SK-N-SH (cell line): Measurements from ENCODE around the gene TUBB2B. TPM values are rescaled to one million over a fixed set of nuclear protein-coding genes. Genes with fewer than 3 reads are reported as not detected.

Experiments used
- CTCF ChIA-PET: fragments of 300-600, 350-600 bp; formaldehyde crosslinking; extraction: SDS; loops from one replicate; lab custom pipeline; 2021; lab: Yijun Ruan, JAX
- POLR2A ChIA-PET: fragments of 350-600 bp; sonication (Branson Sonifier 250); formaldehyde crosslinking; extraction: SDS; loops from one replicate; lab custom pipeline; 2020; ENCODE audit warnings: antibody characterized with exemption, inconsistent platforms; lab: Yijun Ruan, JAX
- DNase-seq: peaks from one replicate; pipeline ENCODE4 v3.0.0; 2012
- H2AFZ ChIP-seq: fragments of 200-600 bp; sonication (generic); 2 replicates; pipeline ENCODE4 v1.8.1; 2016; ENCODE audit warnings: antibody characterized with exemption, mild to moderate bottlenecking, low read depth
- H3F3A ChIP-seq: fragments of 200-600 bp; sonication (generic); replicated peaks from 2 replicates; pipeline ENCODE3; 2016; ENCODE audit warnings: antibody characterized with exemption, mild to moderate bottlenecking; ENCODE audit not compliant: insufficient read depth
- H3K27ac ChIP-seq, 2 experiments: fragments of 200-500 bp in 1 of 2; fragments of 200-600 bp in 1 of 2; sonication (Bioruptor generic) in 1 of 2; sonication (generic), shearing (Covaris generic) in 1 of 2; 2 replicates each; pipeline versions ENCODE4 v1.5.1 to v1.6.1; 2014 to 2016; ENCODE audit warnings: low read depth in 2 of 2, inconsistent platforms in 1 of 2, low read length in 1 of 2, mild to moderate bottlenecking in 1 of 2, mixed read lengths in 1 of 2
- H3K27me3 ChIP-seq: fragments of 200-600 bp; sonication (generic), shearing (Covaris generic); 2 replicates; pipeline ENCODE4 v1.6.1; 2016; ENCODE audit warnings: mixed run types; ENCODE audit not compliant: insufficient read depth
- H3K36me3 ChIP-seq, 2 experiments: fragments of 200-500 bp in 1 of 2; fragments of 200-600 bp in 1 of 2; sonication (Bioruptor generic) in 1 of 2; sonication (generic) in 1 of 2; replicated peaks in 1 of 2; 2 replicates each; pipeline versions ENCODE3 to v1.5.1; 2014 to 2016; ENCODE audit warnings: low read length in 1 of 2, mild to moderate bottlenecking in 1 of 2; ENCODE audit not compliant: insufficient read depth in 2 of 2, control insufficient read depth in 1 of 2
- H3K4me1 ChIP-seq, 2 experiments: fragments of 200-500 bp in 1 of 2; fragments of 200-600 bp in 1 of 2; sonication (Bioruptor generic) in 1 of 2; sonication (generic), shearing (Covaris generic) in 1 of 2; 2 replicates each; pipeline versions ENCODE4 v1.5.1 to v1.6.1; 2014 to 2016; ENCODE audit warnings: low read depth in 1 of 2, low read length in 1 of 2, mixed run types in 1 of 2; ENCODE audit not compliant: insufficient read depth in 2 of 2, control insufficient read depth in 1 of 2
- H3K4me2 ChIP-seq: fragments of 200-600 bp; sonication (generic), shearing (Covaris generic); 2 replicates; pipeline ENCODE4 v1.6.1; 2017; ENCODE audit warnings: mixed run types
- H3K4me3 ChIP-seq, 2 experiments: fragments of 200-500 bp in 1 of 2; fragments of 200-600 bp in 1 of 2; sonication (Bioruptor generic) in 1 of 2; sonication (generic), shearing (Covaris generic) in 1 of 2; 2 replicates each; pipeline versions ENCODE4 v1.5.1 to v1.8.1; 2014 to 2016; ENCODE audit warnings: low read depth in 2 of 2, inconsistent platforms in 1 of 2, low read length in 1 of 2, mild to moderate bottlenecking in 1 of 2, mixed read lengths in 1 of 2, moderate library complexity in 1 of 2
- H3K79me2 ChIP-seq: fragments of 200-600 bp; sonication (generic); 2 replicates; pipeline ENCODE4 v1.8.1; 2017; ENCODE audit warnings: mild to moderate bottlenecking; ENCODE audit not compliant: insufficient read depth
- H3K9ac ChIP-seq: fragments of 200-600 bp; sonication (generic); 2 replicates; pipeline ENCODE4 v1.6.1; 2017; ENCODE audit warnings: mixed run types
- H3K9me2 ChIP-seq: fragments of 200-600 bp; sonication (generic); 2 replicates; pipeline ENCODE4 v1.6.1; 2017; ENCODE audit warnings: mixed run types
- H3K9me3 ChIP-seq: fragments of 200-600 bp; sonication (generic); 2 replicates; pipeline ENCODE4 v1.6.1; 2017; ENCODE audit warnings: mixed run types, mild to moderate bottlenecking, moderate library complexity
- H4K20me1 ChIP-seq: fragments of 200-600 bp; sonication (generic); 2 replicates; pipeline ENCODE4 v1.6.1; 2017; ENCODE audit warnings: mild to moderate bottlenecking, mixed run types; ENCODE audit not compliant: insufficient read depth
- CHD2 ChIP-seq: fragments of 150-350 bp; IDR thresholded peaks from 2 replicates; pipeline ENCODE4 v1.6.1; 2018; ENCODE audit warnings: low read length; ENCODE audit not compliant: partially characterized antibody
- ELF1 ChIP-seq: IDR thresholded peaks from 2 replicates; pipeline ENCODE4 v1.4.0; 2012
- EP300 ChIP-seq, 2 experiments: IDR thresholded peaks; 2 replicates each; pipeline versions ENCODE4 v1.4.0 to v1.6.1; 2012; ENCODE audit warnings: borderline replicate concordance in 1 of 2, low read depth in 1 of 2, low read length in 1 of 2
- FOXM1 ChIP-seq: IDR thresholded peaks from 2 replicates; pipeline ENCODE4 v1.4.0; 2012; ENCODE audit warnings: low read depth, mild to moderate bottlenecking
- GABPA ChIP-seq: IDR thresholded peaks from 2 replicates; pipeline ENCODE4 v1.4.0; 2012; ENCODE audit warnings: low read depth, mild to moderate bottlenecking
- JUND ChIP-seq: IDR thresholded peaks from 2 replicates; pipeline ENCODE4 v1.4.0; 2012
- MEF2A ChIP-seq: IDR thresholded peaks from 2 replicates; pipeline ENCODE4 v1.4.0; 2012; ENCODE audit warnings: low read depth, borderline replicate concordance
- MXI1 ChIP-seq: IDR thresholded peaks from 2 replicates; pipeline ENCODE4 v1.6.1; 2012; ENCODE audit warnings: mild to moderate bottlenecking, low read depth, low read length, improper control_type of control experiment
- NFIC ChIP-seq: IDR thresholded peaks from 2 replicates; pipeline ENCODE4 v1.4.0; 2012; ENCODE audit warnings: borderline replicate concordance
- POLR2AphosphoS5 ChIP-seq: IDR thresholded peaks from 2 replicates; pipeline ENCODE4 v1.6.1; 2012; ENCODE audit warnings: low read depth, low read length
- RCOR1 ChIP-seq: fragments of 150-350 bp; IDR thresholded peaks from 2 replicates; pipeline ENCODE4 v1.6.1; 2017; ENCODE audit warnings: antibody characterized with exemption, low read length
- RFX5 ChIP-seq: IDR thresholded peaks from 2 replicates; pipeline ENCODE4 v1.6.1; 2012; ENCODE audit warnings: mild to moderate bottlenecking, improper control_type of control experiment, low read length
- RXRA ChIP-seq: IDR thresholded peaks from 2 replicates; pipeline ENCODE4 v1.4.0; 2012; ENCODE audit warnings: low read depth, mild to moderate bottlenecking, borderline replicate concordance
- SIN3A ChIP-seq: IDR thresholded peaks from 2 replicates; pipeline ENCODE4 v1.6.1; 2012; ENCODE audit warnings: low read depth, mild to moderate bottlenecking, low read length, moderate library complexity, borderline replicate concordance
- TCF12 ChIP-seq: IDR thresholded peaks from 2 replicates; pipeline ENCODE4 v1.4.0; 2012
- TEAD4 ChIP-seq: IDR thresholded peaks from 2 replicates; pipeline ENCODE4 v1.4.0; 2012; ENCODE audit warnings: mild to moderate bottlenecking, borderline replicate concordance; ENCODE audit not compliant: insufficient read depth
- YY1 ChIP-seq: IDR thresholded peaks from 2 replicates; pipeline ENCODE4 v1.4.0; 2012; ENCODE audit warnings: low read depth, mild to moderate bottlenecking
- WGBS: methylation state at CpG from one replicate; pipeline ENCODE4 v1.1.6; 2017; ENCODE audit warnings: low lambda C conversion rate; 5-methylcytosine and 5-hydroxymethylcytosine counted together
- polyA plus RNA-seq, 3 experiments: library from polyadenylated mRNA; depleted of rRNA; stranded (reverse); fragments of >200 nt; gene quantifications; 2 replicates each; pipeline ENCODE4 v1.2.3, GENCODE V29; 2012
- TF ChIP-seq, protein P1 (sequence below): fragments of 150-350 bp; IDR thresholded peaks from 2 replicates; pipeline ENCODE4 v1.6.1; 2016; ENCODE audit warnings: mild to moderate bottlenecking, low read depth, low read length
- TF ChIP-seq, protein P2 (sequence below): IDR thresholded peaks from 2 replicates; pipeline ENCODE4 v1.4.0; 2012; ENCODE audit warnings: low read depth, borderline replicate concordance
- TF ChIP-seq, protein P3 (sequence below): IDR thresholded peaks from 2 replicates; pipeline ENCODE4 v1.4.0; 2012; ENCODE audit warnings: low read depth
- TF ChIP-seq, protein P4 (sequence below): fragments of 200-600 bp; sonication (generic); IDR thresholded peaks from 2 replicates; pipeline ENCODE4 v1.6.1; 2017; ENCODE audit warnings: antibody characterized with exemption, mild to moderate bottlenecking, moderate library complexity

TUBB2B gene
- polyA plus RNA-seq, 1 of the 3 experiments (the other 2 are of a cell fraction) = 162 TPM

DNA sequence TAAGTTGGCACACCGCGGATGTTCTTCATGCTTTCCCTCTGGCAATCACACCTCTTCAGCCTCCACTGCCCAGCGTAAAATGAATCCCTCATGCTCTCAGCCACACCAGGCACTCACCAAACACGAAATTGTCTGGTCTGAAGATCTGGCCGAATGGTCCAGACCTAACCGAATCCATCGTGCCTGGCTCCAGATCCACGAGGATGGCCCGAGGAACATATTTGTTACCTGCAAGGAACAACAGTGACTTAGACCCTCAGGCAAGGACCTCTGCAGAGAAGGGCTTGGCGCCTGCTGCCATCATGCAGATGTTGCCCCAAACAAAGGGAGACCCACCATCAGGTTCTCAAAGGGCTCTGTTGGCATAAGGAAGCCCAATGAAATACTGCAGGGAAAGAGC, 1.4 kb downstream of the TUBB2B start:
- Histone ChIP-seq H4K20me1 (peaks cover 13% of the 10 kb centered on the region), H3K4me3 (peak overlapping the region; percentile 75 to 86), H3K36me3 (peaks cover 0 to 15% of the 10 kb centered on the region in 2 experiments), H3K9me2 (no peaks in the 10 kb centered on the region), H2AFZ (no peak overlapping the region), H3K4me2 (peak overlapping the region; percentile 98), H3K9me3 (no peaks in the 10 kb centered on the region), H3K9ac (peak overlapping the region; percentile 79; the same call in 1 of the 2 replicates), H3K27ac (no peak overlapping the region; a peak in 1 of 4 replicates), H3K4me1 (peaks cover 10 to 11% of the 10 kb centered on the region in 2 experiments; a peak in 3 of 4 replicates), H3F3A (peaks cover 20% of the 10 kb centered on the region), H3K27me3 (peaks cover 15% of the 10 kb centered on the region; the same call in 1 of the 2 replicates), H3K79me2 (peaks cover 16% of the 10 kb centered on the region; the same call in 1 of the 2 replicates)
- 55% methylated on average over 9 of the region's 10 CpGs for WGBS
- ChIA-PET CTCF (interaction anchor here (0.6 to 1.8 kb wide), 6 partner anchors 22 to 275 kb away, joined by 3 to 7 read pairs (median 4); partner anchors contain the start of gene TUBB2A), POLR2A (interaction anchor here (0.9 to 2.8 kb wide), 11 partner anchors 13 to 795 kb away, joined by 3 to 22 read pairs (median 5); partner anchors contain the start of genes BPHL and TUBB2A)
- TF ChIP-seq NFIC = no peak
- TF ChIP-seq CHD2 = no peak
- TF ChIP-seq, protein P1, sequence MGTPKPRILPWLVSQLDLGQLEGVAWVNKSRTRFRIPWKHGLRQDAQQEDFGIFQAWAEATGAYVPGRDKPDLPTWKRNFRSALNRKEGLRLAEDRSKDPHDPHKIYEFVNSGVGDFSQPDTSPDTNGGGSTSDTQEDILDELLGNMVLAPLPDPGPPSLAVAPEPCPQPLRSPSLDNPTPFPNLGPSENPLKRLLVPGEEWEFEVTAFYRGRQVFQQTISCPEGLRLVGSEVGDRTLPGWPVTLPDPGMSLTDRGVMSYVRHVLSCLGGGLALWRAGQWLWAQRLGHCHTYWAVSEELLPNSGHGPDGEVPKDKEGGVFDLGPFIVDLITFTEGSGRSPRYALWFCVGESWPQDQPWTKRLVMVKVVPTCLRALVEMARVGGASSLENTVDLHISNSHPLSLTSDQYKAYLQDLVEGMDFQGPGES = no peak
- TF ChIP-seq, protein P2, sequence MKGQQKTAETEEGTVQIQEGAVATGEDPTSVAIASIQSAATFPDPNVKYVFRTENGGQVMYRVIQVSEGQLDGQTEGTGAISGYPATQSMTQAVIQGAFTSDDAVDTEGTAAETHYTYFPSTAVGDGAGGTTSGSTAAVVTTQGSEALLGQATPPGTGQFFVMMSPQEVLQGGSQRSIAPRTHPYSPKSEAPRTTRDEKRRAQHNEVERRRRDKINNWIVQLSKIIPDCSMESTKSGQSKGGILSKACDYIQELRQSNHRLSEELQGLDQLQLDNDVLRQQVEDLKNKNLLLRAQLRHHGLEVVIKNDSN = no peak
- TF ChIP-seq RFX5 = no peak
- no peak for TF ChIP-seq ELF1
- TF ChIP-seq TEAD4 = no peak
- no peak for TF ChIP-seq GABPA
- TF ChIP-seq POLR2AphosphoS5 = no peak
- TF ChIP-seq RCOR1 = no peak
- TF ChIP-seq JUND = no peak
- peak; percentile 30; the same call in 1 of the 2 replicates for TF ChIP-seq MXI1
- TF ChIP-seq, protein P3, sequence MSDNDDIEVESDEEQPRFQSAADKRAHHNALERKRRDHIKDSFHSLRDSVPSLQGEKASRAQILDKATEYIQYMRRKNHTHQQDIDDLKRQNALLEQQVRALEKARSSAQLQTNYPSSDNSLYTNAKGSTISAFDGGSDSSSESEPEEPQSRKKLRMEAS = 0 out of 2 replicates have a peak, but pooled peaks have one; percentile 23
- no peak for TF ChIP-seq MEF2A
- peak; percentile 38 for DNase-seq

DNA sequence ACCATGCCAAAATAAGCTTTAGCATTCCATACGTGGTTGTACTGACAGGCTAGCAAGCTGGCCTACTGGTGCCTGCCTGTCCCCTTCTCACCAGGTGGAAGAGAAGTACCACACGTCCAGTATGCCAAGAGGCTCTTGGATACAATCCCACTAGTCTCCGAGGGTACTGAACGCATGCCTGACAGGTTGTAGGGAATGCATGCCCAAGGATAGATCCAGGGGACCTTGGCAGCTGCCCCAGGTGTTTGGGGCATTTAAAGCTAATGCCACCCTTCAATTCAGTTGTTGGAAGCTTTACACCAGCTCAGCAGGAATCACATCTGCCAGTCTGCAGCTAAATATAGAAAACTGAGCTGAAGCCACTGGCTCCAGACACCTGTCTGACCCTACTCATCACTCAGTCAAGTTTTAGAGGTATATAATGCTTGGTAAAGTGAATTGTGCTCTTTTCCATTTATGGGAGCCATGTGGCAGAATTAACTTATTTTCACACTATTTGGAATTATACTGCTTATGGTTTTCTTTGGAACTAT, 4.9 kb downstream of the TUBB2B start:
- DNase-seq = no peak
- no peak overlapping the region for H3K9ac ChIP-seq
- peaks cover 13% of the 10 kb centered on the region for H4K20me1 ChIP-seq
- peaks cover 0 to 15% of the 10 kb centered on the region in 2 experiments for H3K36me3 ChIP-seq
- H2AFZ ChIP-seq = no peak overlapping the region
- peaks cover 10% of the 10 kb centered on the region for H3F3A ChIP-seq
- H3K4me1 ChIP-seq = peaks cover 0 to 7% of the 10 kb centered on the region in 2 experiments; a peak in 2 of 4 replicates
- 80% methylated on average over 4 of the region's 4 CpGs for WGBS
- POLR2A ChIA-PET = interaction anchor here (1.2 to 1.7 kb wide), 4 partner anchors 8 to 64 kb away, joined by 4 to 9 read pairs (median 4); no protein-coding TSS in a partner anchor
- TF ChIP-seq SIN3A (no peak), RXRA (no peak), GABPA (no peak), YY1 (no peak), TCF12 (no peak), POLR2AphosphoS5 (peak; percentile 40; the same call in 1 of the 2 replicates), EP300 (IDR thresholded peaks at IDR 0.05; ENCODE audit: borderline replicate concordance in 1 of 2, low read depth in 1 of 2, low read length in 1 of 2) (no peak), JUND (0 out of 2 replicates have a peak, but pooled peaks have one; percentile 8), FOXM1 (no peak), MXI1 (no peak)
- TF ChIP-seq, protein P4, sequence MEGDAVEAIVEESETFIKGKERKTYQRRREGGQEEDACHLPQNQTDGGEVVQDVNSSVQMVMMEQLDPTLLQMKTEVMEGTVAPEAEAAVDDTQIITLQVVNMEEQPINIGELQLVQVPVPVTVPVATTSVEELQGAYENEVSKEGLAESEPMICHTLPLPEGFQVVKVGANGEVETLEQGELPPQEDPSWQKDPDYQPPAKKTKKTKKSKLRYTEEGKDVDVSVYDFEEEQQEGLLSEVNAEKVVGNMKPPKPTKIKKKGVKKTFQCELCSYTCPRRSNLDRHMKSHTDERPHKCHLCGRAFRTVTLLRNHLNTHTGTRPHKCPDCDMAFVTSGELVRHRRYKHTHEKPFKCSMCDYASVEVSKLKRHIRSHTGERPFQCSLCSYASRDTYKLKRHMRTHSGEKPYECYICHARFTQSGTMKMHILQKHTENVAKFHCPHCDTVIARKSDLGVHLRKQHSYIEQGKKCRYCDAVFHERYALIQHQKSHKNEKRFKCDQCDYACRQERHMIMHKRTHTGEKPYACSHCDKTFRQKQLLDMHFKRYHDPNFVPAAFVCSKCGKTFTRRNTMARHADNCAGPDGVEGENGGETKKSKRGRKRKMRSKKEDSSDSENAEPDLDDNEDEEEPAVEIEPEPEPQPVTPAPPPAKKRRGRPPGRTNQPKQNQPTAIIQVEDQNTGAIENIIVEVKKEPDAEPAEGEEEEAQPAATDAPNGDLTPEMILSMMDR = no peak
- TF ChIP-seq, protein P3 = no peak
- peaks cover 16% of the 10 kb centered on the region; the same call in 1 of the 2 replicates for H3K79me2 ChIP-seq
- H3K9me3 ChIP-seq = no peaks in the 10 kb centered on the region
- 0 out of 2 replicates have a peak, but pooled peaks cover 6% of the 10 kb centered on the region for H3K27me3 ChIP-seq
- no peaks in the 10 kb centered on the region for H3K9me2 ChIP-seq
- no peak overlapping the region for H3K4me3 ChIP-seq
- no peak overlapping the region for H3K4me2 ChIP-seq
- CTCF ChIA-PET = interaction anchor here (1.4 to 2.1 kb wide), 2 partner anchors 13 to 29 kb away, joined by 6 to 8 read pairs; no protein-coding TSS in a partner anchor
- H3K27ac ChIP-seq = no peak overlapping the region
